Measurements from ENCODE around the gene GRWD1.

GRCh38 chr19:48403606-48404005 lies 42.2 kb upstream of the GRWD1 start:
- TF ChIP-seq ZNF274 (IDR thresholded peaks at IDR 0.05; ENCODE audit: low read length) (no peak), ZNF274 (tag by site-specific recombination; IDR thresholded peaks at IDR 0.05; ENCODE audit: borderline replicate concordance) (no peak), REST (tag by site-specific recombination; IDR thresholded peaks at IDR 0.05) (no peak), CTCF (tag by site-specific recombination; IDR thresholded peaks at IDR 0.05) (no peak), ZNF654 (tag by site-specific recombination; IDR thresholded peaks at IDR 0.05; ENCODE audit: low read depth) (no peak)

All from HEK293 (cell line).